Fibroblast of lung (primary cell): ENCODE results near the gene GALP. TPM values are rescaled to one million over a fixed set of nuclear protein-coding genes. Genes with fewer than 3 reads are reported as not detected.

Source experiments
- DNase-seq, 2 donors: peaks; one replicate each; pipeline versions ENCODE4 v3.0.0 to v3.0.0-alpha.2; 2010; ENCODE audit warnings: low read depth in 2 of 2
- H2AFZ ChIP-seq: 2 replicates; pipeline ENCODE4 v1.5.1; 2012; ENCODE audit warnings: low read length, control low read depth, inconsistent platforms
- H3K27ac ChIP-seq: 2 replicates; pipeline ENCODE4 v1.5.1; 2011; ENCODE audit warnings: low read length, control low read depth; ENCODE audit not compliant: insufficient read depth
- H3K27me3 ChIP-seq: 2 replicates; pipeline ENCODE4 v1.5.1; 2011; ENCODE audit warnings: mild to moderate bottlenecking, low read length; ENCODE audit not compliant: control insufficient read depth, insufficient read depth
- H3K36me3 ChIP-seq: 2 replicates; pipeline ENCODE4 v1.5.1; 2011; ENCODE audit warnings: low read length; ENCODE audit not compliant: control insufficient read depth, insufficient read depth
- H3K4me1 ChIP-seq: 2 replicates; pipeline ENCODE4 v1.5.1; 2011; ENCODE audit warnings: low read length; ENCODE audit not compliant: control insufficient read depth, insufficient read depth; ENCODE audit errors: extremely low read depth
- H3K4me2 ChIP-seq: 2 replicates; pipeline ENCODE4 v1.5.1; 2011; ENCODE audit warnings: low read length, control low read depth; ENCODE audit not compliant: insufficient read depth; ENCODE audit errors: extremely low read depth
- H3K4me3 ChIP-seq, 4 experiments: fragments of 200-600 bp in 1 of 4; sonication (generic) in 1 of 4; replicated peaks in 1 of 4; 2 replicates each; pipeline ENCODE4 v1.5.1; 2011 to 2016; ENCODE audit warnings: low read length in 4 of 4, low read depth in 3 of 4, mild to moderate bottlenecking in 3 of 4, control low read depth in 2 of 4, inconsistent platforms in 1 of 4, mixed read lengths in 1 of 4; ENCODE audit not compliant: insufficient read depth in 1 of 4; ENCODE audit errors: control extremely low read depth in 1 of 4
- H3K79me2 ChIP-seq: 2 replicates; pipeline ENCODE4 v1.5.1; 2012; ENCODE audit warnings: mild to moderate bottlenecking, low read length, inconsistent platforms; ENCODE audit not compliant: control insufficient read depth, insufficient read depth
- H3K9ac ChIP-seq: 2 replicates; pipeline ENCODE4 v1.5.1; 2011; ENCODE audit warnings: mild to moderate bottlenecking, low read length, control low read depth; ENCODE audit not compliant: insufficient read depth
- H3K9me3 ChIP-seq: 2 replicates; pipeline ENCODE4 v1.5.1; 2012; ENCODE audit warnings: low read depth, low read length; ENCODE audit not compliant: control insufficient read depth, insufficient read depth
- H4K20me1 ChIP-seq: 2 replicates; pipeline ENCODE4 v1.5.1; 2011; ENCODE audit warnings: low read length; ENCODE audit not compliant: control insufficient read depth, insufficient read depth; ENCODE audit errors: extremely low read depth
- EZH2 ChIP-seq: IDR thresholded peaks from 2 replicates; pipeline ENCODE4 v1.5.1; 2012; ENCODE audit warnings: low read length, control low read depth, mild to moderate bottlenecking; ENCODE audit errors: missing control alignments
- polyA plus RNA-seq, 2 donors: library from polyadenylated mRNA; depleted of rRNA in 1 of 2; stranded (reverse) in 1 of 2; unstranded in 1 of 2; fragments of >200 nt; gene quantifications; 2 replicates each; pipeline ENCODE4 v1.2.1, GENCODE V29; 2011 to 2012; ENCODE audit warnings: missing spikeins in 1 of 2
- total RNA-seq: library from RNA; depleted of rRNA; stranded (reverse); fragments of >200 nt; gene quantifications from 2 replicates; pipeline ENCODE4 v1.2.1, GENCODE V29; 2014
- TF ChIP-seq, protein P1 (sequence below), 2 donors: IDR thresholded peaks in 1 of 2; conservative IDR thresholded peaks in 1 of 2; 1 replicate in 1 of 2; 2 replicates in 1 of 2; pipeline ENCODE4 v1.5.1; 2011 to 2012; ENCODE audit warnings: low read length in 2 of 2, control low read depth in 1 of 2, inconsistent platforms in 1 of 2, low read depth in 1 of 2, mild to moderate bottlenecking in 1 of 2

GALP gene
- total and polyA plus RNA-seq, 2 donors (not counting 1 experiment from before 2014, with no cell fraction given) = not detected

DNA sequence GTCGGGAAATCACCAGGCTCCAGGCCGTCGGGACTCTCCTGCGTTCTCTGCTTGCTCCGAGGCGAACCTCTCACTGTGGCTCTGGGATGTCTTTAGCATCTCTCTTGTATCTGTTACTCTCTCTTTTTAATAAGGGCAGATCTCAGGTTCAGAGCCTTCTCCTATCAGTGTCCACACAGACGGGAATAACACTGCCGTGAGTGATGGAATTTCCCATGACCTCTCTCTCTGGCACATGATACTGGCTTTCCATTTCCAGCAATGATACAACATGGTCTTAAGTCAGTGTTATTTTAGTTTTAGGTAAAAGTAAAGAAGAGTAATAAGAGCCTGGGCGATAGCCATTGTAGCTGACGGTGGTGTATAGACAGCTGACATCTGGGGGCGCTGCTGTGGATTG is 25.4 kb upstream of the GALP start:
- Histone ChIP-seq H3K36me3 (peaks cover 7% of the 10 kb centered on the region), H3K9ac (no peak overlapping the region), H3K27me3 (no peaks in the 10 kb centered on the region), H4K20me1 (no peaks in the 10 kb centered on the region), H2AFZ (no peak overlapping the region), H3K9me3 (no peaks in the 10 kb centered on the region), H3K4me3 (no peak overlapping the region), H3K4me2 (no peak overlapping the region), H3K79me2 (no peaks in the 10 kb centered on the region), H3K4me1 (no peaks in the 10 kb centered on the region), H3K27ac (no peak overlapping the region)
- DNase-seq = no peak
- TF ChIP-seq, protein P1, sequence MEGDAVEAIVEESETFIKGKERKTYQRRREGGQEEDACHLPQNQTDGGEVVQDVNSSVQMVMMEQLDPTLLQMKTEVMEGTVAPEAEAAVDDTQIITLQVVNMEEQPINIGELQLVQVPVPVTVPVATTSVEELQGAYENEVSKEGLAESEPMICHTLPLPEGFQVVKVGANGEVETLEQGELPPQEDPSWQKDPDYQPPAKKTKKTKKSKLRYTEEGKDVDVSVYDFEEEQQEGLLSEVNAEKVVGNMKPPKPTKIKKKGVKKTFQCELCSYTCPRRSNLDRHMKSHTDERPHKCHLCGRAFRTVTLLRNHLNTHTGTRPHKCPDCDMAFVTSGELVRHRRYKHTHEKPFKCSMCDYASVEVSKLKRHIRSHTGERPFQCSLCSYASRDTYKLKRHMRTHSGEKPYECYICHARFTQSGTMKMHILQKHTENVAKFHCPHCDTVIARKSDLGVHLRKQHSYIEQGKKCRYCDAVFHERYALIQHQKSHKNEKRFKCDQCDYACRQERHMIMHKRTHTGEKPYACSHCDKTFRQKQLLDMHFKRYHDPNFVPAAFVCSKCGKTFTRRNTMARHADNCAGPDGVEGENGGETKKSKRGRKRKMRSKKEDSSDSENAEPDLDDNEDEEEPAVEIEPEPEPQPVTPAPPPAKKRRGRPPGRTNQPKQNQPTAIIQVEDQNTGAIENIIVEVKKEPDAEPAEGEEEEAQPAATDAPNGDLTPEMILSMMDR (conservative IDR thresholded peaks at IDR 0.05 in 1 of 2, IDR thresholded peaks at IDR 0.05 in 1 of 2; ENCODE audit: low read depth in 1 of 2, low read length in 2 of 2) = no peak
- no peak for TF ChIP-seq EZH2

DNA sequence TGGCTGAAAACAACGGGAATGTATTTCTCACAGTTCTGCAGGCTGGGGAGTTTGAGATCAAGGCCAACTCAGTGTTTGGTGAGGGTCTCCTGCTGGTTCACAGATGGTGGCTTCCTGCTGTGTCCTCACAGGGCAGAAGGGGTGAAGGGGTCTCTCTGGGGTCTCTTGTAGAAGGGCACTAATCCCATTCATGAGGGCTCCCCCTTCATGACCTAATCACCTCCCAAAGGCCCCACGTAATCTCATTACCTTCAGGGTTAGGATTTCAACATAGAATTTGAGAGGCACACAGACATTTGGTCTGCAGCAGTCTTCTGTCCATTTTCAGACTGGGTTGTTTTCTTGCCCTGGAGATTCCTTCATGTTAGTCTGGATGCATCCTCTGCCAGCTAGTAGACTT is 23.2 kb upstream of the GALP start:
- H3K9ac ChIP-seq = no peak overlapping the region
- H3K4me1 ChIP-seq = no peaks in the 10 kb centered on the region
- DNase-seq = no peak
- peaks cover 3% of the 10 kb centered on the region for H3K36me3 ChIP-seq
- TF ChIP-seq, protein P1 (conservative IDR thresholded peaks at IDR 0.05 in 1 of 2, IDR thresholded peaks at IDR 0.05 in 1 of 2; ENCODE audit: low read depth in 1 of 2, low read length in 2 of 2) = no peak
- TF ChIP-seq EZH2 = no peak
- no peak overlapping the region for H2AFZ ChIP-seq
- H3K4me3 ChIP-seq = no peak overlapping the region
- no peak overlapping the region for H3K4me2 ChIP-seq
- H4K20me1 ChIP-seq = no peaks in the 10 kb centered on the region
- no peaks in the 10 kb centered on the region for H3K9me3 ChIP-seq
- no peaks in the 10 kb centered on the region for H3K27me3 ChIP-seq
- H3K27ac ChIP-seq = no peak overlapping the region
- H3K79me2 ChIP-seq = no peaks in the 10 kb centered on the region

DNA sequence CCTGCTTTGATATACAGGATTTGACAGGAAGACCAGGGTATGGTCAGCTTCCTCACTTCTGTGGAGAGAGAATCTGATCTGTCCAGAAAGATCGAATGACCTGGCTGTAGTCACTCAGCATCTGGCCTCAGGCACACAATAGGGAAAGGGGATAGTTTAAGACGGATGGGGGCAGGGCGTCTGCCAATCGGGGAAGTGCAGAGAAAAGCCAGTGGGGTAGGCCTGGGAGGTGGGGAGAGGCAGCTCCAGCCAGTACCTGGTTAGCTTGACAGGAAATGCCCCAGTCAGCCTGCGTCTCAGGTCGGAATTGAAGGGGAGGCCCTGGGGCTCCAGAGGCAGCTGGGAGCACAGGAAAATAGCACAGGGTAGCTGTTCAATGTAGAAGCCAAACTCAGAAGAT is 22.3 kb upstream of the GALP start:
- no peak overlapping the region for H3K4me2 ChIP-seq
- no peaks in the 10 kb centered on the region for H4K20me1 ChIP-seq
- H3K9me3 ChIP-seq = no peaks in the 10 kb centered on the region
- TF ChIP-seq, protein P1 (conservative IDR thresholded peaks at IDR 0.05 in 1 of 2, IDR thresholded peaks at IDR 0.05 in 1 of 2; ENCODE audit: low read depth in 1 of 2, low read length in 2 of 2) = no peak
- no peak for TF ChIP-seq EZH2
- H3K4me3 ChIP-seq = no peak overlapping the region
- H3K79me2 ChIP-seq = no peaks in the 10 kb centered on the region
- H3K9ac ChIP-seq = no peak overlapping the region
- no peak overlapping the region for H3K27ac ChIP-seq
- H3K27me3 ChIP-seq = no peaks in the 10 kb centered on the region
- peaks cover 3% of the 10 kb centered on the region for H3K36me3 ChIP-seq
- no peaks in the 10 kb centered on the region for H3K4me1 ChIP-seq
- no peak overlapping the region for H2AFZ ChIP-seq
- no peak for DNase-seq
